ENCODE results near the gene TBC1D4. TPM values are rescaled to one million over a fixed set of nuclear protein-coding genes. Genes with fewer than 3 reads are reported as not detected.

TBC1D4 gene
- polyA plus RNA-seq, 1 donor from 2014 or later = 3.9 TPM

- no peaks in the 10 kb centered on the region for H3K79me2 ChIP-seq (replicated peaks; ENCODE audit: insufficient read depth, low read length)
- no peaks in the 10 kb centered on the region for H3F3A ChIP-seq (ENCODE audit: insufficient read depth, low read length, poor library complexity, severe bottlenecking)
- no peaks in the 10 kb centered on the region for H3K27me3 ChIP-seq (ENCODE audit: insufficient read depth, low read depth, low read length)
- no peak for TF ChIP-seq MXI1 (conservative IDR thresholded peaks at IDR 0.05; ENCODE audit: poor library complexity, severe bottlenecking)
- TF ChIP-seq TAF1 (IDR thresholded peaks at IDR 0.05; ENCODE audit: low read depth) = no peak
- TF ChIP-seq EZH2 (IDR thresholded peaks at IDR 0.05; ENCODE audit: borderline replicate concordance, insufficient read depth, low read length, poor library complexity, severe bottlenecking) = no peak
- no peak for TF ChIP-seq REST (IDR thresholded peaks at IDR 0.05; ENCODE audit: borderline replicate concordance)
- TF ChIP-seq RAD21 (conservative IDR thresholded peaks at IDR 0.05) = no peak
- TF ChIP-seq SMC3 (conservative IDR thresholded peaks at IDR 0.05; ENCODE audit: poor library complexity) = no peak
- no peak for TF ChIP-seq POLR2AphosphoS5 (IDR thresholded peaks at IDR 0.05)
- TF ChIP-seq, protein P1, sequence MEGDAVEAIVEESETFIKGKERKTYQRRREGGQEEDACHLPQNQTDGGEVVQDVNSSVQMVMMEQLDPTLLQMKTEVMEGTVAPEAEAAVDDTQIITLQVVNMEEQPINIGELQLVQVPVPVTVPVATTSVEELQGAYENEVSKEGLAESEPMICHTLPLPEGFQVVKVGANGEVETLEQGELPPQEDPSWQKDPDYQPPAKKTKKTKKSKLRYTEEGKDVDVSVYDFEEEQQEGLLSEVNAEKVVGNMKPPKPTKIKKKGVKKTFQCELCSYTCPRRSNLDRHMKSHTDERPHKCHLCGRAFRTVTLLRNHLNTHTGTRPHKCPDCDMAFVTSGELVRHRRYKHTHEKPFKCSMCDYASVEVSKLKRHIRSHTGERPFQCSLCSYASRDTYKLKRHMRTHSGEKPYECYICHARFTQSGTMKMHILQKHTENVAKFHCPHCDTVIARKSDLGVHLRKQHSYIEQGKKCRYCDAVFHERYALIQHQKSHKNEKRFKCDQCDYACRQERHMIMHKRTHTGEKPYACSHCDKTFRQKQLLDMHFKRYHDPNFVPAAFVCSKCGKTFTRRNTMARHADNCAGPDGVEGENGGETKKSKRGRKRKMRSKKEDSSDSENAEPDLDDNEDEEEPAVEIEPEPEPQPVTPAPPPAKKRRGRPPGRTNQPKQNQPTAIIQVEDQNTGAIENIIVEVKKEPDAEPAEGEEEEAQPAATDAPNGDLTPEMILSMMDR (IDR thresholded peaks at IDR 0.05; ENCODE audit: poor library complexity, severe bottlenecking) = no peak
- no peaks in the 10 kb centered on the region for H3K36me3 ChIP-seq (ENCODE audit: insufficient read depth, low read length)
- no peaks in the 10 kb centered on the region for H3K9me3 ChIP-seq (ENCODE audit: low read length)
- no peak overlapping the region for H3K4me2 ChIP-seq (ENCODE audit: low read length)
- no peak overlapping the region for H3K9ac ChIP-seq (ENCODE audit: low read length)
- H2AFZ ChIP-seq (ENCODE audit: low read depth, low read length) = no peak overlapping the region
- no peak overlapping the region for H3K27ac ChIP-seq (ENCODE audit: low read length)
- H4K20me1 ChIP-seq (ENCODE audit: insufficient read depth) = no peaks in the 10 kb centered on the region
- H3K9me2 ChIP-seq (ENCODE audit: insufficient read depth, low read length) = no peaks in the 10 kb centered on the region
- no peak overlapping the region for H3K4me3 ChIP-seq (ENCODE audit: low read length)
Observed at GRCh38 chr13:75513271-75513670, 31.3 kb upstream of the TBC1D4 start.

DNA sequence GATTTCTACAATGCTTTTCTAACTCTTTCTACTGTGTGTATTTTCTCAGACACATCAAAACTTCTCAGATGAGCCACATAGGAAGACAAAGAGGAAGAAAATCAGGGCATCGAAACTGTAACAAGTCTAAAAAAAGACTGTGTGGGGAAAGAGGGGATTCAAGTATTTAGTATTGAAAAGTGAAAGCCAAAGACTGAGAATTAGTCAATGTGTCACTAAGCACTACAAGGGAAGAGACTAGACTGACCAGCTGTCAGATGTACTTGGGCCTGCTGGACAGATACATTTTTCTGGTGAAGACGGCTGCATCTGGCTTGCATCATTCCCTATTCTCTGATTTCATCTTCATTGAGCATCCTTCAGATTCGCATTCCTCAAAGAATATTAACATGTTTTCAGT is 30.3 kb upstream of the TBC1D4 start:
- Histone ChIP-seq H3F3A (ENCODE audit: insufficient read depth, low read length, poor library complexity, severe bottlenecking) (no peaks in the 10 kb centered on the region), H3K9me3 (ENCODE audit: low read length) (no peaks in the 10 kb centered on the region), H4K20me1 (ENCODE audit: insufficient read depth) (no peaks in the 10 kb centered on the region), H3K9me2 (ENCODE audit: insufficient read depth, low read length) (no peaks in the 10 kb centered on the region), H3K36me3 (ENCODE audit: insufficient read depth, low read length) (no peaks in the 10 kb centered on the region), H2AFZ (ENCODE audit: low read depth, low read length) (no peak overlapping the region), H3K27me3 (ENCODE audit: insufficient read depth, low read depth, low read length) (no peaks in the 10 kb centered on the region), H3K4me3 (ENCODE audit: low read length) (no peak overlapping the region), H3K27ac (ENCODE audit: low read length) (no peak overlapping the region), H3K79me2 (replicated peaks; ENCODE audit: insufficient read depth, low read length) (no peaks in the 10 kb centered on the region), H3K4me2 (ENCODE audit: low read length) (no peak overlapping the region), H3K9ac (ENCODE audit: low read length) (no peak overlapping the region)
- no peak for TF ChIP-seq TAF1 (IDR thresholded peaks at IDR 0.05; ENCODE audit: low read depth)
- TF ChIP-seq, protein P1 (IDR thresholded peaks at IDR 0.05; ENCODE audit: poor library complexity, severe bottlenecking) = no peak
- no peak for TF ChIP-seq REST (IDR thresholded peaks at IDR 0.05; ENCODE audit: borderline replicate concordance)
- no peak for TF ChIP-seq MXI1 (conservative IDR thresholded peaks at IDR 0.05; ENCODE audit: poor library complexity, severe bottlenecking)
- TF ChIP-seq SMC3 (conservative IDR thresholded peaks at IDR 0.05; ENCODE audit: poor library complexity) = no peak
- TF ChIP-seq POLR2AphosphoS5 (IDR thresholded peaks at IDR 0.05) = no peak
- TF ChIP-seq EP300 (conservative IDR thresholded peaks at IDR 0.05; ENCODE audit: poor library complexity, severe bottlenecking) = no peak
- TF ChIP-seq EZH2 (IDR thresholded peaks at IDR 0.05; ENCODE audit: borderline replicate concordance, insufficient read depth, low read length, poor library complexity, severe bottlenecking) = no peak
- TF ChIP-seq RAD21 (conservative IDR thresholded peaks at IDR 0.05) = no peak
